Vagina (tissue), 2 donors: ENCODE measurements around the gene ARHGAP27.
"Not testable (repeated sequence)": the region's sequence is repeated elsewhere in the genome, so short reads cannot be mapped to it uniquely, and the experiment has no call there.

ENCODE experiments used
- POLR2A ChIP-seq, 2 donors: fragments of 450-650 bp; IDR thresholded peaks; one replicate each; pipeline ENCODE4 v1.6.1; 2017; ENCODE audit warnings: antibody characterized with exemption in 2 of 2, mild to moderate bottlenecking in 2 of 2, moderate library complexity in 2 of 2
- TF ChIP-seq, protein P1 (sequence below), 3 experiments: fragments of 450-650 bp in 2 of 3; fragments of 200-600 bp in 1 of 3; sonication (generic) in 1 of 3; IDR thresholded peaks; one replicate each; pipeline ENCODE4 v1.5.1; 2017 to 2019; ENCODE audit warnings: antibody characterized with exemption in 3 of 3, mild to moderate bottlenecking in 2 of 3, moderate library complexity in 2 of 3

GRCh38 chr17:45448066-45448465, 15.4 kb upstream of the ARHGAP27 start:
- TF ChIP-seq, protein P1, sequence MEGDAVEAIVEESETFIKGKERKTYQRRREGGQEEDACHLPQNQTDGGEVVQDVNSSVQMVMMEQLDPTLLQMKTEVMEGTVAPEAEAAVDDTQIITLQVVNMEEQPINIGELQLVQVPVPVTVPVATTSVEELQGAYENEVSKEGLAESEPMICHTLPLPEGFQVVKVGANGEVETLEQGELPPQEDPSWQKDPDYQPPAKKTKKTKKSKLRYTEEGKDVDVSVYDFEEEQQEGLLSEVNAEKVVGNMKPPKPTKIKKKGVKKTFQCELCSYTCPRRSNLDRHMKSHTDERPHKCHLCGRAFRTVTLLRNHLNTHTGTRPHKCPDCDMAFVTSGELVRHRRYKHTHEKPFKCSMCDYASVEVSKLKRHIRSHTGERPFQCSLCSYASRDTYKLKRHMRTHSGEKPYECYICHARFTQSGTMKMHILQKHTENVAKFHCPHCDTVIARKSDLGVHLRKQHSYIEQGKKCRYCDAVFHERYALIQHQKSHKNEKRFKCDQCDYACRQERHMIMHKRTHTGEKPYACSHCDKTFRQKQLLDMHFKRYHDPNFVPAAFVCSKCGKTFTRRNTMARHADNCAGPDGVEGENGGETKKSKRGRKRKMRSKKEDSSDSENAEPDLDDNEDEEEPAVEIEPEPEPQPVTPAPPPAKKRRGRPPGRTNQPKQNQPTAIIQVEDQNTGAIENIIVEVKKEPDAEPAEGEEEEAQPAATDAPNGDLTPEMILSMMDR (IDR thresholded peaks at IDR 0.05): not testable (repeated sequence)
- TF ChIP-seq POLR2A (IDR thresholded peaks at IDR 0.05): not testable (repeated sequence)
